Spleen (tissue), 11 donors: ENCODE results near the gene NRXN2. TPM values are rescaled to one million over a fixed set of nuclear protein-coding genes. Genes with fewer than 3 reads are reported as not detected.

Experiments used
- DNase-seq: peaks from one replicate; pipeline ENCODE4 v3.0.0-alpha.2; 2020
- H3K27ac ChIP-seq, 8 donors: fragments of 200-600 bp; sonication (generic) in 7 of 8; 1 replicate in 4 of 8; 2 replicates in 4 of 8; pipeline versions ENCODE4 v1.5.0 to v1.8.0; 2016 to 2021; ENCODE audit warnings: inconsistent platforms in 4 of 8, mild to moderate bottlenecking in 4 of 8, moderate library complexity in 1 of 8
- H3K27me3 ChIP-seq, 7 donors: fragments of 200-600 bp; sonication (generic) in 6 of 7; replicated peaks in 1 of 7; 1 replicate in 4 of 7; 2 replicates in 3 of 7; pipeline versions ENCODE4 v1.5.0 to v1.8.0; 2016 to 2021; ENCODE audit warnings: inconsistent platforms in 3 of 7, mild to moderate bottlenecking in 1 of 7
- H3K36me3 ChIP-seq, 6 donors: fragments of 200-600 bp; sonication (generic) in 5 of 6; 1 replicate in 4 of 6; 2 replicates in 2 of 6; pipeline versions ENCODE4 v1.5.0 to v1.8.0; 2016 to 2021; ENCODE audit warnings: inconsistent platforms in 2 of 6
- H3K4me1 ChIP-seq, 6 donors: fragments of 200-600 bp; sonication (generic) in 5 of 6; 1 replicate in 3 of 6; 2 replicates in 3 of 6; pipeline versions ENCODE4 v1.5.0 to v1.8.0; 2016 to 2021; ENCODE audit warnings: inconsistent platforms in 3 of 6
- H3K4me3 ChIP-seq, 8 donors: fragments of 200-600 bp; sonication (generic) in 7 of 8; 1 replicate in 4 of 8; 2 replicates in 4 of 8; pipeline versions ENCODE4 v1.5.0 to v1.8.0; 2016 to 2021; ENCODE audit warnings: inconsistent platforms in 4 of 8, mild to moderate bottlenecking in 4 of 8, moderate library complexity in 2 of 8
- H3K9me3 ChIP-seq, 8 donors: fragments of 200-600 bp; sonication (generic) in 7 of 8; 1 replicate in 4 of 8; 2 replicates in 4 of 8; pipeline versions ENCODE4 v1.5.0 to v1.8.0; 2016 to 2021; ENCODE audit warnings: inconsistent platforms in 4 of 8
- CTCF ChIP-seq, 11 experiments: fragments of 200-600 bp in 7 of 11; fragments of 450-650 bp in 4 of 11; sonication (generic) in 4 of 11; IDR thresholded peaks in 8 of 11; conservative IDR thresholded peaks in 3 of 11; 1 replicate in 7 of 11; 2 replicates in 4 of 11; pipeline versions ENCODE4 v1.4.0 to v1.8.0; 2016 to 2021; ENCODE audit warnings: antibody characterized with exemption in 11 of 11, inconsistent platforms in 4 of 11, mild to moderate bottlenecking in 1 of 11
- POLR2A ChIP-seq, 3 donors: fragments of 450-650 bp; IDR thresholded peaks; one replicate each; pipeline ENCODE4 v1.5.1; 2017; ENCODE audit warnings: antibody characterized with exemption in 3 of 3, mild to moderate bottlenecking in 1 of 3
- POLR2AphosphoS5 ChIP-seq, 3 donors: sonication (generic); formaldehyde crosslinking; IDR thresholded peaks; one replicate each; pipeline ENCODE4 v1.5.1; 2017; ENCODE audit warnings: antibody characterized with exemption in 3 of 3
- WGBS, 5 donors: extraction: QIAGEN DNeasy Blood & Tissue Kit in 3 of 5; methylation state at CpG; one replicate each; pipeline versions ENCODE4 v1.1.5 to v1.1.7; 2013 to 2018; 5-methylcytosine and 5-hydroxymethylcytosine counted together
- intact Hi-C: fragments of 100-400 bp; cut with DNase I; formaldehyde crosslinking; loops from one replicate; pipeline ENCODE4 v1.15.0; 2023; ENCODE audit warnings: low total_unique reads
- polyA plus RNA-seq, 3 donors: library from polyadenylated mRNA; stranded (reverse); fragments of 200-250 nt; gene quantifications; one replicate each; pipeline ENCODE4 v1.2.1, GENCODE V29; 2013
- total RNA-seq, 7 donors: library from RNA; depleted of rRNA in 3 of 7; stranded (reverse); fragments of >200 nt in 3 of 7; fragmentation: NEBNext Ultra II Directional in 4 of 7; extraction: Animal tissue kit (Norgen Biotek cat#: 25700) in 4 of 7; gene quantifications; one replicate each; pipeline versions ENCODE4 v1.1.0 to v1.2.1, GENCODE V29; 2016 to 2021
- donor health status: healthy with polysubstance abuse.
- donor health status: DM: no; HTN: no; CAD: no; lungs with moderate emphysema.
- donor health status: DM: no; HTN: no; CAD: no.
- donor health status: Bipolar disorder and iron deficiency.
- donor health status: healthy.
- donor health status: DM: no; HTN: no; CAD: no.
- donor health status: DM: yes; HTN: yes; CAD: no.

Gene NRXN2
- total and polyA plus RNA-seq, 10 donors: 0.59 to 12.9 (median 3.0) TPM

DNA sequence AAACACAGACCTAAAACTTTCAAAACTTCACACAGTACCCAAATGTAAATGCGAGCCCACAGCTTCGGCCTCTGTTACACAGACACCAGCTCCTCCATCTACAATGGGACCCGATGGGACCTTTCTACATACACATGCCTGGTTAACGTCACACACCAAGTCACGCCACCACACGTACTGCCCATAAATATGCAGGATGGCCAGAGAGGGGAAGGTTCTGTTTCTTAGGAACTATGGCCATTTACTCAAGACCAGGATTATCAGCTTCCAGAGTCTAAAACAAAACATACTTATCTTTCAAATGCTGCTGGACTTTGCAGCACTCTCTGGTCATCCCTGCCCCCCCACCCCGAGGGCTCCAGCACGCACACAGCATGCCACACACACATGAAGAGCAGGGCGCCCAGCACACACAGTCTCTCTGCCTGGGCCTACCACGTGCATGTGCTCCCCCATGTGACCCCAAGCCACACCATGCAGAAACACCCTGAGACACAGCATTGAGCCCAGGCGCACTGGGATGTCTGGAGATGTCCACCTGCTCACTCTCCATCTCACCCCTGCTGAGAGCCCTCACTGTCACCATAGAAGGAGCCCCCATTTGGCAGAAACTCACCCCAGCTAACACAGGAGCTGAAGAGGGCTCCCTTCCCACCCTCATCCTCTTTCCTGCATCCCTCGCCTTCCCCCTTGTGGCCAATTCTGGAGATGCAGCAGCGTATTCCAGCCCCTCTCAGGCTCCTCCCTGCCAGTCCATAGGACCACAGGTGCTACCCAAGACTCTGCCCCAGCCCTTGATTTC is 70.2 kb downstream of the NRXN2 start:
- intact Hi-C loops: loop anchor here (2.0 kb wide), 1 partner anchor 100 kb away; no protein-coding TSS in a partner anchor
- H3K9me3 ChIP-seq: no peaks in the 10 kb centered on the region
- peaks cover 0 to 24% (median 0%) of the 10 kb centered on the region in 7 donors for H3K27me3 ChIP-seq
- TF ChIP-seq CTCF (IDR thresholded peaks at IDR 0.05 in 8 of 11, conservative IDR thresholded peaks at IDR 0.05 in 3 of 11) (peak; percentile 76 to 94 (median 89)), POLR2A (IDR thresholded peaks at IDR 0.05) (no peak)
- H3K4me1 ChIP-seq: peaks cover 0 to 51% (median 35%) of the 10 kb centered on the region in 6 donors
- H3K27ac ChIP-seq: no peak overlapping the region
- H3K4me3 ChIP-seq: no peak overlapping the region
- peak; percentile 88 for DNase-seq
- 52 to 61% (median 59%) methylated on average over 13 of the region's 13 CpGs for WGBS, 5 donors
- no peaks in the 10 kb centered on the region for H3K36me3 ChIP-seq

DNA sequence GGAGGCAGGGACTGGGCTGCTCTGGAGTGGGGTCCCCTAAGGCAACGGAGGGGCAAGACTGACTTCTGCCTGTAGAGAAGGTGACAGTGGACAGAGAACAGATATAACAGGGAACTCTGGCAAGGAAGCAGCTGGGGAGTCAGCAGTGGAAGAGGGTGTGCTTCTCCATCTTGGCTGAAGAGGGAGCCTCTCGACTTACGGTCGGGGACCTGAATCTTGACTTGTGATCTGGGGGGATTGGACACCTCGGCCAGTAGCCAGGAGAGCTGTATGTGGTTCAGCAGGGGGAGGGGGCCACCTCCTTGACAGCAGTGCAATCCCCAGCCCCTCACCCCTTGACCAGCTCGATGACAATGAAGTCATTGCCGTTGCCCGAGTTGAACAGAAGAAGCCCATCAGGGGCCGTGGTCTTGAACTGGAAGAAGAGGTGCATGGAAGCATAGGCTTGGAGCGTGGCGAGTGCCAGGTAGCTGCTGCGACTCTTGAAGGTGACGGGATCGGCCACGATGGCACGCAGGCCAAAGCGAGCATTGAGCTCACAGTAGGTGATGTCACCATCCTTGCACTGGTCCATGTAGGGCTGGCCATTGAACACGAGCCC is 72.0 kb downstream of the NRXN2 start:
- peaks cover 0 to 28% (median 0%) of the 10 kb centered on the region in 7 donors for H3K27me3 ChIP-seq
- WGBS, 5 donors: 62 to 70% (median 66%) methylated on average over 15 to 18 of the region's 18 CpGs
- no peak for TF ChIP-seq POLR2AphosphoS5 (IDR thresholded peaks at IDR 0.05)
- TF ChIP-seq CTCF (IDR thresholded peaks at IDR 0.05 in 8 of 11, conservative IDR thresholded peaks at IDR 0.05 in 3 of 11): peak in 6 of 11 experiments; percentile 31 to 64 (median 48)
- TF ChIP-seq POLR2A (IDR thresholded peaks at IDR 0.05): no peak
- H3K36me3 ChIP-seq: no peaks in the 10 kb centered on the region
- intact Hi-C loops: no loop called here
- peaks cover 0 to 41% (median 28%) of the 10 kb centered on the region in 6 donors for H3K4me1 ChIP-seq
- H3K9me3 ChIP-seq: no peaks in the 10 kb centered on the region
- H3K27ac ChIP-seq: no peak overlapping the region
- no peak for DNase-seq
- H3K4me3 ChIP-seq: no peak overlapping the region

- Histone ChIP-seq H3K36me3 (no peaks in the 10 kb centered on the region), H3K9me3 (no peaks in the 10 kb centered on the region), H3K27me3 (peaks cover 0 to 44% (median 6%) of the 10 kb centered on the region in 7 donors), H3K4me1 (peaks cover 0 to 29% (median 14%) of the 10 kb centered on the region in 6 donors), H3K27ac (no peak overlapping the region), H3K4me3 (no peak overlapping the region)
- TF ChIP-seq CTCF (IDR thresholded peaks at IDR 0.05 in 8 of 11, conservative IDR thresholded peaks at IDR 0.05 in 3 of 11) (peak in 10 of 11 experiments; percentile 15 to 55 (median 34)), POLR2A (IDR thresholded peaks at IDR 0.05) (no peak)
- DNase-seq: no peak
- 20 to 28% (median 23%) methylated on average over 6 of the region's 6 CpGs for WGBS, 5 donors
- intact Hi-C loops: no loop called here
These were observed 73.7 kb downstream of the NRXN2 start for GRCh38 chr11:64649291-64649697.

DNA sequence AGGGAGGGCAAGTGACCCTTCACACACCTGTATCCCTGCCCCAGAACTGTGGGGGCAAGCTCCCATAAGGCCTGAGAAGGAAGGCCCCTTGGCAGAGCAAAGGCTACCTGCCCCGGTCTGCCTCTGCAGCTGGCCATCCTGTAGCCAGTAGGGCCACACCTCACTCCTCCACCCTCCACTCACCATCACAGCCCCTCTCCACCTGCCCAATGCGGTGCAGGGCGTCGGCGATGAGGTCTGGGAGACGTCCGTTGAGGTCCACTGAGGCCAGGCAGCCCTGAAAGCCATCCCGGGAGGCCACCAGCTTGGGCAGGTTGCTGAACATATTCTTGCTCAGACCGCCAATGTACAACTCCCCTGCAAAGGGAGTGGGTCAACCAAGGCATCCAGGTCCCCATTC is 74.4 kb downstream of the NRXN2 start:
- intact Hi-C loops: no loop called here
- H3K9me3 ChIP-seq: no peaks in the 10 kb centered on the region
- no peak overlapping the region for H3K4me3 ChIP-seq
- no peak for DNase-seq
- H3K36me3 ChIP-seq: no peaks in the 10 kb centered on the region
- peaks cover 0 to 52% (median 13%) of the 10 kb centered on the region in 7 donors for H3K27me3 ChIP-seq
- TF ChIP-seq POLR2AphosphoS5 (IDR thresholded peaks at IDR 0.05) (no peak), POLR2A (IDR thresholded peaks at IDR 0.05) (no peak), CTCF (IDR thresholded peaks at IDR 0.05 in 8 of 11, conservative IDR thresholded peaks at IDR 0.05 in 3 of 11) (no peak)
- peaks cover 0 to 29% (median 16%) of the 10 kb centered on the region in 6 donors for H3K4me1 ChIP-seq
- WGBS, 5 donors: 85 to 92% (median 87%) methylated on average over 4 to 9 of the region's 9 CpGs
- H3K27ac ChIP-seq: no peak overlapping the region
